Osteocyte (in vitro differentiated cells): ENCODE results near the gene HNRNPM. TPM values are rescaled to one million over a fixed set of nuclear protein-coding genes. Genes with fewer than 3 reads are reported as not detected.

ENCODE experiments used
- DNase-seq: peaks from one replicate; pipeline ENCODE4 v3.0.0; 2021; ENCODE audit warnings: mixed read lengths; ENCODE audit not compliant: unreplicated experiment; ENCODE audit errors: extremely low spot score
- H3K27ac Mint-ChIP-seq: one replicate; pipeline ENCODE4 v1.8.0; 2021; ENCODE audit warnings: mild to moderate bottlenecking, mixed read lengths; ENCODE audit not compliant: unreplicated experiment
- H3K27me3 Mint-ChIP-seq: one replicate; pipeline ENCODE4 v1.8.0; 2021; ENCODE audit warnings: mixed read lengths; ENCODE audit not compliant: unreplicated experiment
- H3K36me3 Mint-ChIP-seq: one replicate; pipeline ENCODE4 v1.8.0; 2021; ENCODE audit warnings: mixed read lengths; ENCODE audit not compliant: unreplicated experiment
- H3K4me1 Mint-ChIP-seq: one replicate; pipeline ENCODE4 v1.8.0; 2021; ENCODE audit warnings: mixed read lengths; ENCODE audit not compliant: unreplicated experiment
- H3K4me3 Mint-ChIP-seq: one replicate; pipeline ENCODE4 v1.8.0; 2021; ENCODE audit warnings: mild to moderate bottlenecking, moderate library complexity, mixed read lengths; ENCODE audit not compliant: unreplicated experiment
- H3K9me3 Mint-ChIP-seq: one replicate; pipeline ENCODE4 v1.8.0; 2021; ENCODE audit warnings: mixed read lengths; ENCODE audit not compliant: unreplicated experiment
- CTCF ChIP-seq: fragments of 200-600 bp; sonication (generic); IDR thresholded peaks from 2 replicates; pipeline ENCODE4 v1.5.0; 2021; ENCODE audit warnings: antibody characterized with exemption, mild to moderate bottlenecking, moderate library complexity
- total RNA-seq: library from RNA; stranded (reverse); gene quantifications from 2 replicates; pipeline ENCODE4 v1.2.1, GENCODE V29; 2021

The HNRNPM gene
- total RNA-seq, 1 donor from 2014 or later, result 156 TPM

DNA sequence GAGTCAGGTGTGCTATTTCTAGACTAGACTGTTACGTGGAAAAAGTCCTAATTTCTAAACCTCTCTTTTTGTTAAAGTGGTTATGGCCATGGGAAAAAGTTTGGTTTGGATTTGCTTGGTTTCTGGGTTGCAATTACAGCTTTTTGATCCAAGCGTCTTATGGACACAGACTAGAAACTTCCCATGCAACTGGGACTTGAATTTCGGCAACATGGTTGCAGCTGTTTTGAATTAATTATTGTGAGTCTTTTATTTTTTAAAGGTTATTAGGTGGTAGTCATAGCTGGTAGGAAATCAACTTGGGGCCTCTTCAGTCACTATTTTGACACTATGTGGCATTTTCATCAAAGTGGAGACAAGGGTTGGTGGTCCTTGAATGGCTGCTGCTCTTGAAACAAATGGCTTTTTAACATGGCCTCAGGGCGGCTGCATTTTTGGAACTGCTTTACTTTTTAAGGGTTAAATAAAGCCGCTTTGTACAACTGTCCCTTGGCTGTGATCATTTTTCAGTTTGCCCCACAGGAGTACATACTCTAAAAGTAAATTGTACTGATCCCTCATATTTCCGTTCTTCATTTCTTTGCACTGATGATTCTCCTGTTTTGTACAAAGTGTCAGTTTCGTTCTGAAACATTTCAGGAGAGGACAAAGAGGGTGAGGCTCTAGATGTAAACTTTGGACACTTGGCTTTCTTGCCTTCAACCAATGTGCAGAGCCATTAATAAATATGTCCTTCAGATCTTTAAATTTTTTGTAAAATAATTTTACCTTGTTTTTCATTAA lies 15.9 kb downstream of the HNRNPM start:
- Mint-ChIP-seq H3K36me3 (peaks cover 40% of the 10 kb centered on the region), H3K9me3 (no peaks in the 10 kb centered on the region), H3K27me3 (no peaks in the 10 kb centered on the region), H3K4me1 (peaks cover 76% of the 10 kb centered on the region), H3K27ac (peak overlapping the region; percentile 94), H3K4me3 (peak overlapping the region; percentile 68)
- no peak for DNase-seq
- no peak for TF ChIP-seq CTCF

- TF ChIP-seq CTCF, result no peak
- Mint-ChIP-seq H3K4me3 (peak overlapping the region; percentile 0), H3K4me1 (peaks cover 74% of the 10 kb centered on the region), H3K9me3 (no peaks in the 10 kb centered on the region), H3K27me3 (no peaks in the 10 kb centered on the region), H3K36me3 (peaks cover 40% of the 10 kb centered on the region), H3K27ac (peak overlapping the region; percentile 94)
- no peak for DNase-seq
Measured at GRCh38 chr19:8461376-8461775, 16.6 kb downstream of the HNRNPM start.

GRCh38 chr19:8461891-8462290 lies 17.1 kb downstream of the HNRNPM start:
- no peaks in the 10 kb centered on the region for H3K9me3 Mint-ChIP-seq
- DNase-seq, result no peak
- no peak for TF ChIP-seq CTCF
- H3K4me3 Mint-ChIP-seq, result no peak overlapping the region
- peaks cover 38% of the 10 kb centered on the region for H3K36me3 Mint-ChIP-seq
- H3K27me3 Mint-ChIP-seq, result no peaks in the 10 kb centered on the region
- peaks cover 68% of the 10 kb centered on the region for H3K4me1 Mint-ChIP-seq
- peak overlapping the region; percentile 94 for H3K27ac Mint-ChIP-seq

- Mint-ChIP-seq H3K9me3 (no peaks in the 10 kb centered on the region), H3K27me3 (no peaks in the 10 kb centered on the region), H3K36me3 (peaks cover 43% of the 10 kb centered on the region), H3K4me3 (no peak overlapping the region), H3K4me1 (peaks cover 63% of the 10 kb centered on the region), H3K27ac (peak overlapping the region; percentile 94)
- no peak for DNase-seq
- TF ChIP-seq CTCF, result no peak
Measured at GRCh38 chr19:8462571-8462970, 17.8 kb downstream of the HNRNPM start.

DNA sequence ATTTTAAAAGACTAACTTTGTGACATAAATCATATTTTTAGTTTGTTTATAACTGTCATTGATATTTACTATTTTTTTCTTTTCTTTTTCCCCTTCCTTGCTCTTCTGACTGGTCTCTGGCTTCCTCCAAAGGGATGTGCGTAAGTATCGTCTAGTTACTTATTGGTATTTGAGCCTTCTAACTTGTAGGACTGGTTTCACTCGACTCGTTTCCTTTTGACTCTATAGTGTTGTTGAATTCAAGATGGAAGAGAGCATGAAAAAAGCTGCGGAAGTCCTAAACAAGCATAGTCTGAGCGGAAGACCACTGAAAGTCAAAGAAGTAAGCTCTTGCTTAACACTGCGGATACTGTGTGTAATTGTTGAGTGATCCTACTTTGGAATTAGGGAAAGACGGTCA lies 18.6 kb downstream of the HNRNPM start:
- no peak for DNase-seq
- no peak overlapping the region for H3K4me3 Mint-ChIP-seq
- peaks cover 58% of the 10 kb centered on the region for H3K4me1 Mint-ChIP-seq
- H3K27ac Mint-ChIP-seq, result peak overlapping the region; percentile 55
- no peaks in the 10 kb centered on the region for H3K9me3 Mint-ChIP-seq
- peaks cover 49% of the 10 kb centered on the region for H3K36me3 Mint-ChIP-seq
- no peak for TF ChIP-seq CTCF
- H3K27me3 Mint-ChIP-seq, result no peaks in the 10 kb centered on the region
